Psoas muscle (tissue), 8 donors: Measurements from ENCODE around the gene MAML3. TPM values are rescaled to one million over a fixed set of nuclear protein-coding genes. Genes with fewer than 3 reads are reported as not detected.

Experiments used
- ATAC-seq, 4 donors: fragments of 200-7000 bp; cut with Tn5 transposase; one replicate each; pipeline ENCODE4 v1.9.1; 2020; ENCODE audit warnings: moderate library complexity in 3 of 4, mild to moderate bottlenecking in 2 of 4
- DNase-seq, 2 donors: peaks; one replicate each; pipeline ENCODE4 v3.0.0-alpha.2; 2020
- H3K27ac ChIP-seq: fragments of 200-600 bp; one replicate; pipeline ENCODE4 v1.8.0; 2022
- H3K27me3 ChIP-seq, 3 donors: fragments of 200-600 bp in 1 of 3; one replicate each; pipeline versions ENCODE4 v1.6.1 to v1.8.0; 2013 to 2022; ENCODE audit warnings: low read length in 2 of 3, mild to moderate bottlenecking in 2 of 3, moderate library complexity in 1 of 3; ENCODE audit not compliant: insufficient read depth in 3 of 3
- H3K36me3 ChIP-seq, 2 donors: fragments of 200-600 bp in 1 of 2; one replicate each; pipeline versions ENCODE4 v1.6.1 to v1.8.0; 2013 to 2022; ENCODE audit warnings: low read depth in 1 of 2, mild to moderate bottlenecking in 1 of 2, moderate library complexity in 1 of 2; ENCODE audit not compliant: insufficient read depth in 1 of 2
- H3K4me1 ChIP-seq: fragments of 200-600 bp; one replicate; pipeline ENCODE4 v1.8.0; 2022
- H3K4me3 ChIP-seq: fragments of 200-600 bp; one replicate; pipeline ENCODE4 v1.8.0; 2022; ENCODE audit warnings: mild to moderate bottlenecking
- H3K9me3 ChIP-seq: fragments of 200-600 bp; one replicate; pipeline ENCODE4 v1.8.0; 2022
- CTCF ChIP-seq: fragments of 200-600 bp; IDR thresholded peaks from one replicate; pipeline ENCODE4 v1.8.0; 2022; ENCODE audit warnings: antibody characterized with exemption
- WGBS, 3 donors: extraction: QIAGEN DNeasy Blood & Tissue Kit; methylation state at CpG; one replicate each; pipeline versions ENCODE4 v1.1.6 to v1.1.7; 2013; 5-methylcytosine and 5-hydroxymethylcytosine counted together
- intact Hi-C, 2 donors: fragments of 100-400 bp; cut with DNase I; formaldehyde crosslinking; loops; one replicate each; pipeline versions ENCODE4 v1.11.0 to v1.14.2; 2022
- long read RNA-seq, 2 donors: library from polyadenylated mRNA; unstranded; transcript quantifications; one replicate each; pipeline ENCODE4 v2.0.0, GENCODE V29; 2021
- polyA plus RNA-seq, 3 donors: library from polyadenylated mRNA; stranded (reverse); fragments of 200-250 nt; gene quantifications; one replicate each; pipeline ENCODE4 v1.2.3, GENCODE V29; 2013
- total RNA-seq, 4 donors: library from RNA; stranded (reverse); fragmentation: NEBNext Ultra II Directional in 2 of 4; extraction: Animal tissue kit (Norgen Biotek cat#: 25700) in 2 of 4; gene quantifications; one replicate each; pipeline versions ENCODE4 v1.2.1 to v1.2.4, GENCODE V29; 2021 to 2023
- donor health status: healthy with polysubstance abuse.
- donor health status: DM: no; HTN: no; CAD: no; lungs with moderate emphysema.
- donor health status: Bipolar disorder and iron deficiency.
- donor health status: healthy.
- donor health status: DM: yes; HTN: yes; CAD: no.
- donor health status: DM: no; HTN: no; CAD: no.
- donor health status: DM: no; HTN: no; CAD: no.
- donor health status: DM: yes; HTN: yes; CAD: no.

MAML3 gene
- 1 to 10 TPM in 3 of 4 donors, under 1 TPM in 1; 0.74 to 2.7 (median 1.4) TPM for total RNA-seq
- under 1 TPM; 0.43 to 0.49 (median 0.48) TPM for polyA plus RNA-seq
- long read RNA-seq, donor 1, partial matches to known transcripts = 1 of 1 reads
- long read RNA-seq, donor 1, other reads (novel, unspliced or antisense) = 0 of 1 reads
- long read RNA-seq, donor 2, partial matches to known transcripts = 0 of 1 reads
- long read RNA-seq, donor 2, other reads (novel, unspliced or antisense) = 1 of 1 reads

GRCh38 chr4:140153718-140154571, at the start of gene MAML3:
Gene MAML3 (minus strand): TSS chr4:140154184. CDS start chr4:140153327, 857 bp downstream.
- Histone ChIP-seq H3K4me3 (peak within 1 kb of the TSS; percentile 80), H3K27me3 (no peaks in the 10 kb centered on the region), H3K27ac (peak within 1 kb of the TSS; percentile 97), H3K36me3 (no peaks in the 10 kb centered on the region), H3K4me1 (peaks cover 8% of the 10 kb centered on the region), H3K9me3 (no peaks in the 10 kb centered on the region)
- intact Hi-C loops = loop anchor here (1.0 to 5.0 kb wide), 10 partner anchors 83 to 492 kb away; no protein-coding TSS in a partner anchor
- ATAC-seq (peak; percentile 74 to 88 (median 80)), DNase-seq (peak; percentile 96 to 97)
- WGBS, 3 donors = 0 to 1% (median 0%) methylated on average over 61 to 79 of the region's 79 CpGs
- TF ChIP-seq CTCF = no peak

GRCh38 chr4:140198942-140199341, 45.0 kb upstream of the MAML3 start:
- TF ChIP-seq CTCF = no peak
- H3K27ac ChIP-seq = no peak overlapping the region
- no peak for ATAC-seq
- H3K9me3 ChIP-seq = no peaks in the 10 kb centered on the region
- intact Hi-C loops = no loop called here
- H3K4me3 ChIP-seq = no peak overlapping the region
- no peaks in the 10 kb centered on the region for H3K36me3 ChIP-seq
- no peaks in the 10 kb centered on the region for H3K27me3 ChIP-seq
- no peak for DNase-seq
- no peaks in the 10 kb centered on the region for H3K4me1 ChIP-seq
- WGBS, 3 donors = 90 to 94% (median 91%) methylated on average over 1 of the region's 1 CpG

- intact Hi-C loops = no loop called here
Observed at GRCh38 chr4:140195806-140196205, 41.8 kb upstream of the MAML3 start.

GRCh38 chr4:140189805-140190204, 35.8 kb upstream of the MAML3 start:
- Histone ChIP-seq H3K4me1 (no peaks in the 10 kb centered on the region), H3K9me3 (no peaks in the 10 kb centered on the region), H3K27ac (no peak overlapping the region), H3K36me3 (no peaks in the 10 kb centered on the region), H3K4me3 (no peak overlapping the region), H3K27me3 (no peaks in the 10 kb centered on the region)
- 88 to 92% (median 88%) methylated on average over 2 of the region's 2 CpGs for WGBS, 3 donors
- ATAC-seq (no peak), DNase-seq (no peak)
- intact Hi-C loops = no loop called here
- no peak for TF ChIP-seq CTCF

More at GRCh38 chr4:140195806-140196205, 41.8 kb upstream of the MAML3 start:
- Histone ChIP-seq H3K9me3 (no peaks in the 10 kb centered on the region), H3K27me3 (no peaks in the 10 kb centered on the region), H3K4me3 (no peak overlapping the region), H3K4me1 (no peaks in the 10 kb centered on the region), H3K27ac (no peak overlapping the region), H3K36me3 (no peaks in the 10 kb centered on the region)
- DNase-seq = no peak
- TF ChIP-seq CTCF = no peak
- WGBS, 3 donors = 62 to 83% (median 71%) methylated on average over 6 of the region's 6 CpGs
- no peak for ATAC-seq
